ENCODE data around the gene IFT122.
"Not testable (repeated sequence)": the region's sequence is repeated elsewhere in the genome, so short reads cannot be mapped to it uniquely, and the experiment has no call there.

The IFT122 gene

DNA sequence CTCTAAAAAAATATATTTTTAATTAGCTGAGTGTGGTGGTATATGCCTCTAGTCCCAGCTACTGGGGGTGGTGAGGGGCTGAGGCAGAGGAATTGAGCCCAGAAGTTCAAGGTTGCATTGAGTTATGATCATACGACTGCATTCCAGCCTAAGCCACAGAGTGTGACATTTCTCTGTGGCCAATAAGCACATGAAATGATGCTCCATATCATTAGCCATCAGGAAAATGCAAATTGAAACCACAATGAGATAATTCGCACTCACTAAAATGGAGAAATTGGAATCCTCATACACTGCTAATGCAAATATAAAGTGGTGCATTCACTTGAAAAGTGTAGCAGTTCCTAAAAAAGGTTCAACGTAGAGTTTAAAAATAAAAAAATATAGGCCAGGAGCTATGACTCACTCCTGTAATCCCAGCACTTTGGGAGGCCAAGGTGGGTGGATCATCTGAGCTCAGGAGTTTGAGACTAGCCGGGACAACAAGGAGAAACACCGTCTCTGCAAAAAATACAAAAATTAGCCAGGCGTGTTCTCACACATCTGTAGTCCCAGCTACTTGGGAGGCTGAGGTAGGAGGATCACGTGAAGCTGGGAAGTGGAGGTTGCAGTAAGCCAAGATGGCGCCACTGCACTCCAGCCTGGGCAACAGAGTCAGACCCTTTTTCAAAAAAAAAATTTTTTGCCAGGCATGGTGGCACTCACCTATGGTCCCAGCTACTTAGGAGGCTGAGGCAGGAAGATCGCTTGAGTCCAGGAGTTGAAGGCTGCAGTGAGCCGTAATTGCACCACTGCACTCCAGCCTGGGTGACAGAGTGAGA, 35.2 kb downstream of the IFT122 start:
- no peak for DNase-seq

DNA sequence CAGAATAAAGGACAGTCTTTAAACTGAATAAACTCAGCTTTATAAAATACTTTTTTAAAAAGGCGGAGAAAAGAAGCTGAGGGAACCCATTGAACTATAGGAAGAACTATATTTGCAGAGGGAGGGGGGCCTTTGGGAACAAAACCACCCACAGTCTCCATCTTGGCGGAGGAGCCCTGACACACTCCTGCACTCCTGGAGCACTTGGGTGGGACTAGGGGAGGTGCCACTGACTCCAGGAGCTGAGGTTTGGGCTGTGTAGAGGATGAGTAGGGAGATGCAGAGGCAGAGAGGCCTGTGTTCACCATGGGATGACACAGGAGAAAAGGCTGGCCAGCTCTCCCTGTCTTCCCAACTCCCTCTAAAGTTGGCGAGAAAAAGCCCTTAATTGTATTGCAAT, 35.8 kb downstream of the IFT122 start:
- no peak for DNase-seq

DNA sequence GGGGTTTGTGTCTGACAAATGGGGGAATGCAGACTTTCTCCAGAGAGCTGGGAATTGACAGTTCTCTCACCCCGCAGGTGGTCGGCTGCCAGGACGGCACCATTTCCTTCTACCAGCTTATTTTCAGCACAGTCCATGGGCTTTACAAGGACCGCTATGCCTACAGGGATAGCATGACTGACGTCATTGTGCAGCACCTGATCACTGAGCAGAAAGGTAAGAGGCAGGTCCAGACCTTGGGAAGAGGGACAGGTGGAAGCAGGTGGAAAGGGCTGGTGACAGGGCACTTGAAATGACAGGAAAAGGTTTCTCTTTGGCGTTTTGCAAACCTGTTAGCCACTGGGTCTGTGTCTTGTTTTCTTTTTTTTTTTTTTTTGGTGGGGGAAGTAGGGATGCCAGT, 36.6 kb downstream of the IFT122 start:
- no peak for DNase-seq

DNA sequence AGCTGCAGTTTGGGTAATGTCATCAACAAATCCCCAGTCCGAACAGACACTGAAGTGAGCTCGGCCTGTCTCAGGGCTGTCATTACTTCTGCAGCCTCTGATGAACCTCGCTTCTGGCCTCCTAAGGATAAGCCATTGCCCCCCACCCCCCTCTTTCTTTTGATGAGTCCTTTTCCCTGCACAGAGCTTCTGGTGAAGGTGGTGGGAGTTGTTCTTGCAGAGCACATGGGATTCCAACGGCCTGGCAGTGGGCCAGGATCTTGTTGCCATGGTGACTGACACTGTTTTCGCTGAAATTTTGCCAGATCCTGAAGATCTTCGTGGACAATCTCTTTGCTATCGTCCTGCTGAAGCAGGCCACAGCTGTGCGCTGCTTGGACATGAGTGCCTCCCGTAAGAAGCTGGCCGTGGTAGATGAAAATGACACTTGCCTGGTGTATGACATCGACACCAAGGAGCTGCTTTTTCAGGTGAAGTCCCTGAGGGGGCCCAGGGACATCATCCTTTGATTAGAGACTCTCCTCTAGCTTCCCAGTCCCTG, 41.3 kb downstream of the IFT122 start:
- DNase-seq, result not testable (repeated sequence)

DNA sequence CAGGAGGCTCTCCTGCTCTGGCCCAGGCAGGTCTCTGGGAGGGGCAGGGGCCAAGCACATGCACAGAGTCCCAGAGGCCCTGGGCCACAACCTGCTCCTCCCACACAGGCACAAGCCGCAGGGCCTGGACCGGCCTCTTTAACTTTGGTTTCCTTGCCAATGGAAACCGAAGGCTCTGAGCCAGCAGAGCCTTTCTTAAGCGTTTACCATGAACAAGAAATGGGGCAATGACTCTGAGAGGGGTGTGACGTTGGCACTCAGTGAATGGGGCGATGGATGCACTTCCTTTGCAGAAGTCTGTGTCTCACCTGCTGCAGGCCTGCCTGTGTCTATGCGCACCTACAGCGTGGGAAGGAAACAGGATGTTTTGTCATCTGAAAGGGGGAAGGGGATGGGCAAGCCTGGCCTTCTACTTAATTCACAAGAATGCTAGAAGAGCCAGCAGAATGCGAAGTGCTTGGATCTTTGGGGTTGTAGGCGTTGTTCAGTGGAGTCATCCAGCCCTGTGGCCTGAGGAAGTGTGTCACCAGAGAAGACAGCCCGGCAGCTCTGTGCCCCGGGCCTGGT, 41.8 kb downstream of the IFT122 start:
- DNase-seq, result no peak

DNA sequence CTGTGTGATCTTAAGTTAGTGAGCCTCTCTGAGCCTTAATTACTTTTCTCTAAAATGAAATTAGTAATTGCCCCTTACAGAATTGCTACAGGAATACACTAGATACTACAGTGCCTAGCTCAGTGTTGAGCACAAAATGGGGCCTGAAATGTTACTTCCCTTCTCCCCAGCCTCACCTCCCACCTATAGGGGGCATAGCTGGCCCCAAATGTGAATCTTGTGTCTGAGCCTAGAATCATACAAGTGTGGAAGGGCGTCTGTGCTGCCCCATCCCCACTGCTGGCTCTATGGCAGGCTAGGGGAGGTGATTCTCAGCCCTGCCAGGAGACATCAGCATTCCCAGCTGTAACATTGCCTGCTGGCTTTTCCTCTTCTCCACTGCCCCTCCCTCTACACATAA, 42.7 kb downstream of the IFT122 start:
- DNase-seq, result peak; percentile 2 to 7

DNA sequence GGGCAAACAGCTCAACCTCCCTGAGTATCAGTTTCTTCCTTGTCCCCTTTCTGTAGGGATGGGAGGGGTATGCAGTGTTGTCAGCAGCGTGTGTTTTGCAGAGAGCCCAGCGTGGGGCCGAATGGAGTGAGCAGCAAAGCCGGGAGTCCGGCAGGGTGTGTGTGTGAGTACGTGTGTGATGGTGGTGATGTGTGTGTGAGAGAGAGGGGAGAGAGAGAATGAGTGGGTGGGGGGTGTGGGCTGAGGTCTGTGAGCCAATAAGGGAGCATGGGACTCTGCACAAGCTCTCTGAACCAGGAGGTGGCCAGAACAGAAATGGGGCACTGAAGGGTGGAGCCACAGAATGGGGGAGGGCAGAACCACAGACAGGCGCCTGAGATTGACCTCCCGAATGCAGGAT, 43.8 kb downstream of the IFT122 start:
- no peak for DNase-seq

DNA sequence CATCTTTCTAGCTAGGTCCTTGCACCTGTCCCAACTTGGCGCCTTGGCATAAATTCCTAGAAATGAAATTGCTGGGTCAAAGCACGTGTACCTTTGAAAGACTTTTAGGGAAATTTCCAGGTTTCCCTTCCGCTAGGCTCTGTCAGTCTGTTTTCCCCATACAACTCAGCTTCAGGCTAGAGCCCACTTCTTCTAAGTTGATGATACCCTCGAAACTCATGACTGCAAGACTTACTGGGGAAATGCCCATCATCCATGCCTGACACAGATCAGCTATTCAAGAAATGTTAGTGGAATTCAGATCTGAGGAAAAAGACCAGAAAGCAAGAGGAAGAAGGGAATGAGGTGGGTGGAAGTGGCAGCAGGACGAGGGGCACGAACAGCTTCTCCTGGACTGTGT, 45.1 kb downstream of the IFT122 start:
- not testable (repeated sequence) for DNase-seq

DNA sequence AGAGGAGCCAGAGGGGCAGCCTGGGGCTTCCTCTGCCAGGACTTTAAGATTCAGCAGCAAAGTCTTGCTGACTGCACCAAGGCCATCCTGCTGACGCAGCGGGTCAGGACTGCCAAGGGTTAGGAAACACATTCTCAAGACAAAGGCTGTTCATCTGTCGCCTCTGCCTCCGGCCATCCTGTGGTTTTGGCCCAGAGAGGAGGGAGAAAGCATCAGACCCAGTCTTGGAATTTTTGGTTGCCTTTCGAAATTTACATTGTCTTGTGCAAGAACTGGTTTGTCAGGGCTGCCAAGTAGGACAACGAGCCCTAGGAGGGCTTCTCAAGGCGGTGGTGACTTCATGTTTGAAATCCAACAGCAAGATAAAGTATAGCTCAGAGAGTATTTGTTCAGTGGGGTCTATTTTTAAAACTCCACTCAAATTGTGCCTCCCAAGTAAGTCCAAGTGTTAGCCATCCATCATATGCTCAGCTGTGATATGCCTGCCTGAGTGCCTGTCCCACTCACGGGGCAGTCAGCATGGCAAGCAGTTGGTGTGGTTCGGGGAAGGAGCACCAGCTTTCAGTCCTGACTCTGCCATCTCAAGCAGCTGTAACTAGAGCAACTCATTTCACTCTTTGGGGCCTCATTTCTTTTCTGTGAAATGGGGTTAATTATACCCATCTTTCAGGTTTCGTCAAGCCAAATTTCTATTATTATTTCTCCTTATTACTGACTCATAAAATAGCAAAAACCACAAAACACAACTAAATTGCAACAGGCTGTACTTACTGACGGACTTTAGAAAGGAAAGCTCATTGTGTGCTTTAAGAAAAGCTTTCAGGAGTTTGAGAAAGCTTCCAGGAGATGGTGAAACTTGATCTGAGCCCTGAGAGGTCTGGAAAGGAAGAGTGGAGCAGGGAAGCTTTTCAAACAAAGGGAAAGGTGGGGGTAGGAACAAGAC, 46.0 kb downstream of the IFT122 start:
- DNase-seq, result no peak

DNA sequence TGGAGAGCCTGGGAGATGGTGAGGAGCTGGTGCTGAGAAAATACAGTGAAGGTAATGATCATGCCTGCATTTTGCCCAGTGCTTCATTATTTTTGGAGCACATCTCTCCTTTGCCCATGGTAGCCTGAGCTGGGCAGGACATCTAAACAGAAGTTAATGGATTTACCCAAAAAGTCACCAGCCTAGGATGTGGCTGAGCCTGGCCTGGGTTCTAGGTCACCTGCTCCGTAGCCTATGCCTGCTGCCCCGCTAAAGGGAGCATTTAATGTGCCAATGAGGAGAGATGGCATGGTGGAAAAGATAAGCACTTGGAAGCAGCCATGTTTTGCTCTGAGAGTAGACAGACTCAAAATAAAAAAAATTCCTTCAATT, 46.6 kb downstream of the IFT122 start:
- no peak for DNase-seq

DNA sequence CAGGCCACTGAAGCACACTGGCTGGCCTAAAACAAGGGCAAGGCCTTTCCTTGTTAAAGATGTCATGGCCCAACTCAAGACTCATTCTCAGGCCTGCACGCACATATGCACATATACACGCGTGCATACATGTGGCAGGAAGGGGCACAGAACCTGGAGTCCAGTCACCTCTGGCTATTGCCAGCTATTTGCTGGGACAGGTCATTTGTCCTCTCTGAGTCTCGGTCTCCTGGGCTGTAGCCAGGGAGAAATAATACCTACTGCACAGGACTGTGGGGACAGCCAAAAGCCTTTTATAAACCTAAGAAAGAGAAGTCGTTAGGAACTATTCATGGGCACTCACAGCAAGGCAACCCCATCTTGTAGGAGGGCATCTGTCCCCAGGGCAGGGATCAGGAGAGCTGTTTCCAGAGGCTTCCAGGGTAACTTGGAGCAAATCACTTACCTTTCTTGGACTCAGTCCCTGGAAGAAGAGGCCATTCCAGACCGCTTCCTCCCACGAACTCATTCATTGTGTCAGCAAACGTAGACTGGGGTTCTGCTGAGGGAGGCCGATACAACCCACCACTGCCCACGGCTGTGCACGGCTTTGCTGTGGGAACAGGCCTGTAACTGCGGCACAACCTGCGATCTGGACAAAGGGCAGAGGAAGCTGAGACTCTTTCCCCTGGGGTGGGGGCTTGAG, 47.3 kb downstream of the IFT122 start:
- no peak for DNase-seq

DNA sequence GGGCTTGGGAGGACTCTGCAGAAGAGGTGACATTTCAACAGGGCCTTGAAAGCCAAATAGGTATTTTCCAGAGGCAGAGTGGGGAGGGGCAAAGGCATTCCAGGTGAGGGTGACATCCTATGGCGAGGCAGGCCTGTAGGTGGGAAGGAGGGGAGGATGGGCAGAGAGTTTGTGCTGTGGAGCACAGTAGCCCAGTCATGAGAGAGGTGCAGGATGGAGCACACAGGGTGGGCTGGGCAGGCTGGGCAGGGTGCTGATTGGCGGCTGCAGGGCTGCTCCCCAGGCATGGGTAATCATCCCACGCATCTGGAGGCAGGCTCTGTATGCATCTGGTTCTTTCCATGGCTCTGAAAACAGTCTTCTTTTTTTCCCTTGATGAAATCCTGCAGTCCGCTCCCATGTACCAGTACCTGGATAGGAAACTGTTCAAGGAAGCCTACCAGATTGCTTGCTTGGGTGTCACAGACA, 47.9 kb downstream of the IFT122 start:
- not testable (repeated sequence) for DNase-seq

DNA sequence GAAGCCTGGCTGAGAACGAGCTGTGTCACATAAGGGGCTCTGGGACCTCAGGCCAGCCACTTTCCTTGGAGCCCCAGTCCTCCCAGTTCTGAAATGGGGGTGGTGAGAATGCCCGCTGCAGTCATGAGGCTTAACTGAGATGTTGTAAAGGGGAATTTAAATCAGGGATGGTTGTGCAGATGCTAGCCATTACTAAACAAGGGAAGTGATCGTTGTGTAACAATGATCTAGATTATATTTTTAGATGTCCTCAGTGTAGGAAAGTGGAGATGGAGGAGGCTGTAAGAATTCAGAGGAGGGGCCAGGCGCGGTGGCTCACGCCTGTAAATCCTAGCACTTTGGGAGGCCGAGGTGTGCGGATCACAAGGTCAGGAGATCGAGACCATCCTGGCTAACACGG, 49.2 kb downstream of the IFT122 start:
- DNase-seq, result not testable (repeated sequence)

DNA sequence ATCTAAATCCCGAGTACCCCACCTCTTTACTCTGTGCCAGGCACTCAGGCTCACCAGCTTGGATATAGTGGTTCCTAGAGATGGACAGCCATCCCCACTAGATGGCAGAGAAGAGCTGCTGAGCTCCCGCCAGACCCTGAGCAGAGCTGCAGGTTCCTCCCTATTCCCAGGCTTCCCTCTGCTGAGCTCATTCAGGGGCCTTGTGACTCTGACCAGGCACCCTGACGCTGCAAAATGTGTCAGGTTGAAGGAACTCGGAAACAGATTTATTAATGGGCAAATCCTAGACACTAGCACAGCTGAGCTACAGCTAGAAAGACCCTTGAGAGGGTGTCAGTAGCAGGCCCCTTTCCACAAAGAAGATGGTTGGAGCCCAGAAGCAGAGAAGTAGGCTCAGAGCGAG, 50.2 kb downstream of the IFT122 start:
- peak; percentile 91 for DNase-seq

DNA sequence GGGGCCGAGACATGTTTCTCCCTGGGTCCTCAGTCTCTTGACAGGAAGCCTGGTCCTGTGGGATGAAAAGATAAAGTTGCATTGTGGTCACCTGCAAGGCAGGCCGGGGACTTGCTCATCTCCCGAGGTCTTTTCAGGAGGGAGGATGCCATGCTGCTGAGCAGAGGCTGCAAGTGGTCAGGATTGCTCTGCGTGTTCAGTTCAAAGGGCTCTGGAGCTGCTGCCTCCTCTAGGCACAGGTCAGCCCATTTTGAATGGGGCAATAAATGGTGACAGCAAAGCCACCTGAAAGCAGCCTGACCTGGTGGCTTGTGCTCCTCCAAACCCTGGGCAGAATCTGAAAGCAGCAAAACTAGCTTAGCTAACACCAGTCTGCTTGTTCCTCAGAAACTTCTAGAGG, 51.1 kb downstream of the IFT122 start:
- DNase-seq, result not testable (repeated sequence)

DNA sequence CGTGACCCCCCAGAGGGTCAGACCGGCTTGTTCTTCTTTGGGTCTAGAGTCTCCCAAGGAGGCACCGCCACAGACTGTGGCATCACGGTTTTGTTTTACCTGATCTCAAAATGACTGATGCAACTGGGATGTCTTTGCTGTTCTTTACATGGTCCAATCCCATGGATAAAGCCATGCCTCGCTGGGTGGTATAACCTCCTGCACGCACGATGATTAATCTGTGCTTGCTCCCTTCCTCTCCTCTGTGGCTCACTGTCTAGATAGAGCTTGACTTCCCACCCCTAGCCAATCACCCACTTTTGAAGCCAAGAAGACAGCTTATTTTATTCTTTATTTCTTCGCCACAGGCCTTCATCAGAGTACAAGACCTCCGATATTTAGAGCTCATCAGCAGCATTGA, 51.8 kb downstream of the IFT122 start:
- DNase-seq, result no peak

DNA sequence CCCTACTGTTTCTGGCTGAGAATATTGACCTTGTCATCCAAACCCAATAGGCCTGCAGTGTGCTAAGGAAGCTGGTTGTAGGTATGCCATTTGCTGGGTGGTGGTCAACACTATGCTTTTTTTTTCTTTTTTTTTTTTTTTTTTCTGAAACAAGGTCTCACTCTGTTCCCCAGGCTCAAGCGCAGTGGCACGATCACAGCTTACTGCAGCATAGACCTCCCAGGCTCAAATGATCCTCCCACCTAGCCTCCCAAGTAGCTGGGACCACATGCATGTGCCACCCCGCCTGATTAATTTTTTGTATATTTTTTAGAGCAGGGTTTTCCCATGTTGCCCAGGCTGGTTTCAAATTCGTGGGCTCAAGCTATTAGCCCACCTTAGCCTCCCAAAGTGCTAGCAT, 52.7 kb downstream of the IFT122 start:
- no peak for DNase-seq

DNA sequence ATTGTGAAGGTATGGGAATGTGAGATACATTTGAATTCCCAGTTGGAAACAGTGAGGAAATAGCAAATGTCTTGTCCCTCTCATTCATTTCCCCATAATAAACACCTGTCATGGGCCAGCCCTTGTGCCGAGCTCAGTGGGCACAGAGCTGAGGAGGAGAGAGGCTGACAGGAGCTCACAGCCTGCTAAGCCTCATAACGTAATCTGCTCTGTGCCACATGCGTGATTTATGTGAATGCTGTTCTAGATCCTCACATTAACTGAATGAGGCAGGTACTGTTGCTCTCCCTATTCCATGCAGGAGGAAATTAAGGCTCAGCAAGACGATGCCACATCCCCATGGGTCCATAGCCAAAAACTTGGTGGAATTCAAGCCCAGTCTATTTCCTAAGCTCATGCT, 53.2 kb downstream of the IFT122 start:
- no peak for DNase-seq

DNA sequence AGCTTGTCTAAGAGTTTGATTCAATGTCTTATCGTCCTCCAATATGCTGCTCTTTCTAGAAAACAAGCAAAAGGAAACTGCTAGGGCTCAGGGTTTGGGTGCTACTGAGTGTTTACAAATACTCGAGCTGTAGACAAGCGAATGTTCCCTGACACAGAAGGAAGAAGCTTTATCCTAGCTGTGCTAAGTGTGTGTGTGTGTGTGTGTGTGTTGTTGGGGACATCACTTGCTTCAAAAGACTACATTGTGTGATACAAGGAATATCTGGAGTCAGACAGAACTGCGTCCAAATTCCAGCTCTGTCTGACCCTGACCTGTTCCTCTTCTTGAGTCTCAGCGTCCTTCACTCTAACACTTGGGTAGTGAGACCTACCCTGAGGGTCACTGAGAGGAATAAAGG, 54.5 kb downstream of the IFT122 start:
- DNase-seq, result not testable (repeated sequence)

DNA sequence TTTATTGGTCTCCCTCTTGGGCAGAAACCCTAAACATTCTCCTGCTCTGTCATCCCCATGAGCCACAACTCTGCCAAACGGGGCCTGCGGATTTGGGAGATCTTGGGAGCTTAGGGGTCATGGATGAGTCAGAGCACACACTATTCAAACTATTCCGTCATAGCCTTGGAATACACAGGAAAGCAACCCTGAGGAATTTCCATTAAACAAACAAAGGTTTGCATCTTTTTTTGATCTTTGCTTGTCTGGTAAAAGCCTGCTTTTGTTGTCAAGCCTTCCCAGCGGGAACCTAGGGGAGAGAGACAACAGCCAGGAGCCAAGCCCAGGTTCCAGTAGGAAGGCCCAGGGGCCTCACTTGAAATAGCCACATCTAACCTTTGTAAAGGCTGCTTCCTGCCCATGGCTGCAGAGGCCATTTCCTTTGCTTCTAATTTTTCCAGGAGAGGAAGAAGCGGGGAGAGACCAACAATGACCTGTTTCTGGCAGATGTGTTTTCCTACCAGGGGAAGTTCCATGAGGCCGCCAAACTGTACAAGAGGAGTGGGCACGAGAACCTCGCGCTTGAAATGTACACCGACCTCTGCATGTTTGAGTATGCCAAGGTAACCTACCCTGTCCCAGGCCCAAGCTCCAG, 55.1 kb downstream of the IFT122 start:
- DNase-seq, result not testable (repeated sequence)

DNA sequence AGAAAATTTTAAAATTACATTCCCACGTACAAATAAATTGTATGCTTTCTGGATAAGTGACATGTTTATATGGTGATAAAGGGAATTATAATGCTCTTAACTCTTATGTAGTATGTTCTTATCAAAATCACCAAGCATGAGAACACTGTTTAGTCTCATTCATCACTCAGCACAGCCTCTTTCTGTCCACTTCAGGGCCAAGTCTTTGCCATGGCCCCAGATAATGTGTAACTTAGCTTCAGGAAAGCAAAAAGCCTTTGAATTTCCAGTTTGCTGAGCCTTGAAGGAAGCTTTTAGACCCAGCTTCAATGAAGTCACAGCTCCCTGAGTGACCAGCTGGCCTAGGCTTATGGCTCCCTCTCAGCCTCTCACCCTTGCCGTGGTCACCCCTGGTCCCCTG, 57.9 kb downstream of the IFT122 start:
- DNase-seq, result not testable (repeated sequence)

All from Kasumi-1 (cell line).